ENCODE measurements around the gene MAN1B1.

DNA sequence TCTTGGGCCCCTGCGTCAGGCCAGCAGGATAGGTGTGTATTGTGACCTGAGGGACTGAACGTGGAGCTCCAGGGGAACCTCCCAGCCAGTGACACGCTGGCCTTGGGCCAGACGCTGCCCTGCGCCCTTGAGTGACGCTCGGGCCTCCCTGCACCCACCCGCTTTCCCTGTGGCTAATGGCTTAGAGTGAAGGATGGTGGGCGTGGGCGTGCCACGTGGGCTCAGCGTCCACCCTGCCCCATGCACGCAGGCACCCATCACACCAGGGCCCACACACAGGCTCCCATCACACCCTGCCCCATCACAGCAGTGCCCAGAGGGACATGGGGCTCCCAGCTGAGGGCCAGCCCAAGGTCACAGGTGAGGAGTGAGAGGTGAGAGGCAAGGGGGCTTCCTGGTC is 49.8 kb upstream of the MAN1B1 start:
- TF ChIP-seq, protein P1, sequence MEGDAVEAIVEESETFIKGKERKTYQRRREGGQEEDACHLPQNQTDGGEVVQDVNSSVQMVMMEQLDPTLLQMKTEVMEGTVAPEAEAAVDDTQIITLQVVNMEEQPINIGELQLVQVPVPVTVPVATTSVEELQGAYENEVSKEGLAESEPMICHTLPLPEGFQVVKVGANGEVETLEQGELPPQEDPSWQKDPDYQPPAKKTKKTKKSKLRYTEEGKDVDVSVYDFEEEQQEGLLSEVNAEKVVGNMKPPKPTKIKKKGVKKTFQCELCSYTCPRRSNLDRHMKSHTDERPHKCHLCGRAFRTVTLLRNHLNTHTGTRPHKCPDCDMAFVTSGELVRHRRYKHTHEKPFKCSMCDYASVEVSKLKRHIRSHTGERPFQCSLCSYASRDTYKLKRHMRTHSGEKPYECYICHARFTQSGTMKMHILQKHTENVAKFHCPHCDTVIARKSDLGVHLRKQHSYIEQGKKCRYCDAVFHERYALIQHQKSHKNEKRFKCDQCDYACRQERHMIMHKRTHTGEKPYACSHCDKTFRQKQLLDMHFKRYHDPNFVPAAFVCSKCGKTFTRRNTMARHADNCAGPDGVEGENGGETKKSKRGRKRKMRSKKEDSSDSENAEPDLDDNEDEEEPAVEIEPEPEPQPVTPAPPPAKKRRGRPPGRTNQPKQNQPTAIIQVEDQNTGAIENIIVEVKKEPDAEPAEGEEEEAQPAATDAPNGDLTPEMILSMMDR (conservative IDR thresholded peaks at IDR 0.05): no peak
- TF ChIP-seq ZFX (IDR thresholded peaks at IDR 0.05): no peak

All from C4-2B (cell line).